ENCODE results near the gene COPS9.

COPS9 gene

DNA sequence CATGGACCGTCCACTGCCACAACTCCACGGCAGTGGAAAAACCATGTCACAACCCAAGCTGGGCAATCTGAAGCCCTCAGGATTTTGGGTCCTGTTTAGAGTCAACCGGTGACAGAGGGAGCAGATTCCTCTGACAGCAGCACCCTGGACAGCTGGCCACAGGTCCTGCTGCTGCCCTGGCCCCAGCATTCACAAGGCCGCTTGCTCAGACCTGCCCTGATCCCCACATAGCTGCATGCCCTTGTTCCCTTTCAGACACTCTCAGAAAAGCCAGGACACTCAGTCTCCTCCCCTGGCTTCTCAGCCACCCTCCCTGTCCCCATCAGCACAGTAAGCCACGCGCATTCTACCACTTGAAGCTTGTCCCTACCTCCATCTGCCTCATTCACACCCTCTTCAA, 1.6 kb downstream of the COPS9 start:
- DNase-seq (ENCODE audit: low spot score): no peak

DNA sequence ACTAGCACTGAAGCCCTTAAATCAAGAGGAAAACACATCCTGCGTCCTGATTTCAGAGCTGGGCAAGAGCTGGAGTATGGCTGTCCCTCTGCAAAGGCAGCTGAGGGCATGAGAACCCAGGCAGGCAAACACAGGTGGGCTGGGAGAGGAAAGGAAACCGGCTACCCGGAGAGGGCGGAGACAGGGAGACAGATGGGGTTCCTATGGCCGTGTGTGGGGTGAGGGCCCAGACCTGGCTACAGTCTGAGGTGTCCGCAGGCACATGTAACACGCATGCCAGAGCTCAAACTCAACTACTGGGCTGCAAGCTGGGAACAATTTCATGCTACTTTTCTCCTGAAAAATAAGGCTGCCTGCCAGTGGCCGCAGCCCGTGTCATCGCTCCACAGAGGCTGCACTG, 2.7 kb downstream of the COPS9 start:
- no peak for DNase-seq (ENCODE audit: low spot score)

DNA sequence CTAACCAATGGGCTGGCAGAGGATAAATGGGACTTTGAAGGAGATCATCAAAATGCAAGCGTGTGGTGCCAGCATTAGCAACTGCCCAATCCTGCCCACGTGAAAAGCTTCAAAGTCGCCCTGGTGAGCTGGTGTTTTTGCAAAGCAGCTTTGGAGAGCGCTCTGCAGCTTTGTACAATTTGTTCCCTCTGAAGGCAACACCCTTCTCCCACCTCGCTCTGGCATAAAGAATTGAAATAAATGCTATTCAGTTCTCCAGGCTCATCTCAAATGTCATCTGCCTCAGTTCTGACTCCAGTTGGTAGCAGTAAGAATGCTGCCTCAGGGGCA, 3.5 kb downstream of the COPS9 start:
- no peak for DNase-seq (ENCODE audit: low spot score)

DNA sequence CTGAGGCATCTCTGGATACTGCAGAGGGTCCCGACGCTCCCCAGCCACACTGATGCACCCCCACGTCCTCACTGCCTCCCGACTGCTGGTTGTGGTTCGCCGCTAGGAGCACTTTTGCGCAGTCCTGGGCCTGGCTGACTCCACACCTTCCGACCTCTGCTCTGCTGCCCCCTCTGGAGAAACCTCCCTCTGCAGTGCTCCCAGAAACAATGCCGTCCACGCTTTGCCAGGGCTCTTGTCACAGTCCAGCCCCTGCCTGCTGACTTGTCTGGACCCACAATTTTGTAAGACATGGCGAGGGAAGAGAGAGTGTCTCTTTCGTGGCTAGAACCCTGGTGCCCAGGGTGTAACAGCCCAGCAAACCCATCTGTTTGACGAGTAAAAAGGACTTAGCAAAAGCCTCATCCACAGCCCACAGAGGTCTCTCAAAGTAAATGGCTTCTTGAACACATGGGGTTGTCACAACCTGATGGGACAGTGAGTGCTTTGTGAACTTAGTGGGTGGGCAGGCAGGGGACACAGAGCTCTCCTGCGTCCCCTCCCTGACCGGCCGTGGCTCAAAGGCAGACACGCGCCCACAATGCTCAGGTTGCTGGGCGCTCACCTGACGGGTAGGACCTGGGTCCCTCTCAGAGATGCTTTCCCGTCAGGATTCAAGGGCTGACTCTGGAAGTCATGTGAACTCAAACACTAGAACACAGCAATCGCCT, 4.0 kb downstream of the COPS9 start:
- no peak for DNase-seq (ENCODE audit: low spot score)

DNA sequence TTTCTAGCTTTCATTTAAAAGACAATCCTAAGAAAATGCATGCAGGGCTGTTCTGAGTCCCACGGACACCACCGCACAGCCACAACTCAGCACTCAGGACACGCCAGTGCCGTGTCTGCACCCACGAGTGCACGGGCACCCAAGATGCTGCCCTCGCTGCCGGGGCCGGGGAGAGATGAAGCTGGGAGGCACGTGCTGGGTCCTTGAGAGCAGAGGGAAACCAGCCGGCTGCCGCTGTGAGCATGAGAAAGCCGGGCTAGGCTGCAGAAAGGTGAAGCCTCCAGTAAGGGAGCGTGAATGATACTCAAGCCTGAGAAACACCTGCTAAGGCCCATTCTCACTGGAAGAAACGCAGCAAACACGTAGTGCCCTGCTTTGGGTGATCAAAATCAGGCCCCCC, 4.8 kb downstream of the COPS9 start:
- DNase-seq (ENCODE audit: low spot score): no peak

DNA sequence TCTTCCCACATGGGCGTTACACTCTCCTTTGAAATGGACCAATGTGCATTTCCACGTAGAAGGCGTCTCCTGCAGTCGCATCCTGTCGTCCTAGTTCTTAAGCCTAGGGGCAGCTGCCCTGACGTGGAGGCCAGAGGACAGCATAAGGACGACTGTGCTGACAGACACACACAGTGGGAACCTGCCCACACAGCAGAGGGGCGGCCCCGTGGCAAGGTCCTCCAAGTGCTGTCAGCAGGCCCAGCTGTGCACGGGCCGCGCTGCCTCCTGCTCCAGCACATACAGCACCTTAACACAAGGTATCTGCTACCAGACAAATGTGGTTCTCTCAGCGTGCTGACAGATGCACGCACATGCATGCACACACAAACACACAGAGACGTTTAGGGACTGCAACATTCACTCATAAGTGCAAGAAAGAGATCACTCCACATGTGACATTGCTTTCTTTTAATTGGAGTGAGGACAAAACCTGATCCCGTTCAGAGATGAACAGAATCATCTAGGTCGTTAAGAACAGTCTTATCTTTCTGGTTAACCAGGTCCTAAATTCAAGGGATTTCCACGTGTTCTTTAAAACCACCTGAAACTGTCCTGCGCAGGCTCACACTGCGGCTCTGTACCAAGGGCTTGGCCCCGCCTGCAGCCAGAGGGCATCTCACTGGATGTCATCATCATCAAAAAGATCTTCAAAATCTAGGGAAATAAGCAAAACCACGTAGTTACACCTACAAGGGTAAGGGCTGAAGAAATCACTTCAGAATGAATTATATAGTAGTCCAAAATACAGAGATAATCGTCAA, 5.5 kb downstream of the COPS9 start:
- DNase-seq (ENCODE audit: low spot score): no peak

DNA sequence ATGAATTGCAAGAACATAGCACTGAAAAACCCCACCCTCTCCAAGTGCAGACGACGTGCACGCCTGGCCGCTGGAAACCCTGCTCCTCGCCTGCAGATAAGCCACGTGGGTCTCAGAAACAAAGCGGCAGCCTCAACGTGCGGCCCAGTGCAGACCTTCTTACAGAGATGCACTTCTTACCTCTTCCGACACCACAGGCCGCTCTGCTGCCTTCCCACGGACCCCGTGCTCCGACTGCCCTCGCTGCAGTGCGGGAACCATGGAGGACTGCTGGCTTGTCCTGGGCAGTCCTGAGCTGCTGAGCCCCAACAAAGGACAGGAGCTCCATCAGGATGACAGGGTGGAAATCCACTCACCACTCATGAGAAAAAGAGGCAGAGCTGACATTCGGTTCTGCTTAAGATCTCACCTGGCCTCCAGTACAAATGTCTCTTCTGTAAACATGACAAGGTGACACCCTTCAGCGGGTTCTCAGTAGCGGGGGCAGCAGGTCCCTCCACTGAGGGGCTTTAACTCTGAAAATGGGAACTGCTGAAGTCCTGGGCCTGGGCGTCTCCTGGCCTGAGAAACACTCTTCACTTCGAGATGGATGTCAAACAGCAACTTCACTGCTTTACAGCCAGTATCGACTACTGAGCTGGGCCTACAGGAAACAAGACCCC, 6.2 kb downstream of the COPS9 start:
- no peak for DNase-seq (ENCODE audit: low spot score)

DNA sequence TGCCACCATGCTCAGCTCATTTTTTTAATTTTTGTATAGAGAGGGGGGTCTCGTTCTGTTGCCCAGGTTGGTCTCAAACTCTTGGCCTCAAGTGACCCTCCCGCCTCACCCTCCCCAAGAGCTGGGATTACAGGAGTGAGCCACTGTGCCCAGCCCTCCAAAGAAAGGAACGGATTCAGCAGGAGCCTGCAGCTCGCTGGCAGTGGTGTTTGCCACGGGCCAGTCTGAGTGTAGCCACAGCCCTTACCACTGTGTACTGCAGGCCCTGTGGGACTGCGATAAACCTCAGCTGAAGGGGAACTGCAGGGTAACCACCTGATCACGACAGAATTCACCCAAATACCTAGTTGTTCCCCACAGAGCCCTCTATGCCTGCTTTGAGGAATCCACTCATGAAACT, 6.8 kb downstream of the COPS9 start:
- DNase-seq (ENCODE audit: low spot score): no peak

DNA sequence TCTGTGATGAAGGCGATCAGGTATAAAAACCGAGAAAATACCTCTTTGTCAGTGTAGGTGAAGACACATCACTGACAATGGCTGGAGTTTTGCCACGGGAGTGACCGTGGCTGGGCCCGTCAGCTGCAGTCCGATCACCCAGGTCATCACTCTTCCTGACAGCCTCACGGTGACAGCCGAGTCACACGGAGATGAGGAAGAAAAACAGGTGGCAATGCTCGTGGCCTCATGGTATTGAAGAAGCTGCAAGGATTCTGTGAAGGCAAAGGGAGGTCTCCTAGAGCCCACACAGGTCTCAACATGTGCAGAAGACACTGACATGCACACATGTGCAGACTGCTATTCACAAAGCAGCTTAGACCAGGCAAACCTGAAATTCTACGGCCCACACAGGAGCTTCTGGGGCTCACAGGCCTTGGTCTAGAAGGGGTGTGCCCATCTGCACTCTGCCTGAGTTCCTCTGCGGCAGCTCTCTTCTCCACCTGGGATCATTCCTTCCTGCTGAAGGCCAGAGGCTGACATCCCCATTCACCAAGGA, 7.4 kb downstream of the COPS9 start:
- no peak for DNase-seq (ENCODE audit: low spot score)

DNA sequence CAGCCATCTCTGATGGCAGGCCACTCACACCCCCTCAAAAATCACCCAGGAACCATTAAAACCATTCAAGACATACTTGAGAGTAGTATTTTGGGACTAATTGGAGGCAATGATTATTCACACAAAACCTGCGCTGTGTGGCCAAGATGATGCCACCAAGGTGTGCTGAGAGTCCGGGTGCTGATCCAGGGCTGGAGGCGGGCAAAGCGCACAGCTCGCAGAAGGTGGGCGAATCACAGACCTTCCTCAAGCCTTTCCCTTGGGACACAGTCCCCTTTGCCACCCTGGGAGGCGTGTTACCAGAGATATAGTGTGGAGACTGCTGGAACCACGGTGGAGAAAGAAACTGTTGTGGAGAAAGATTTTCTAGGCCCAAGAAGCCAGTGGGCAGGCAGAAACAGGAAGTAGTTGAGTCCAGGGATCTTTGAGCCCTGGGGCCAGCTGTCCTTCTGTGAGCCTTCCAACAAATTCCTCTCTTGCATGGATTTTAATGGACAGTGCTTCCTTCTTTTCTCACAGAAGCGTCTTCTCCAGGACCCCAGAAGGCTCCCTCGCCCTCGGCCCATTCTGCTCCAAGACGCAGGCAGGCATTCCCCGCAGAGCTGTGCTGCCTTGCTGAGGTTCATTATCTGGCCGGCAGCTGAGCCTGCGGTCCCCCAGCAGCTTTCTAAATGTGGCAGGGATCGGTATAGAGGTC, 8.0 kb downstream of the COPS9 start:
- no peak for DNase-seq (ENCODE audit: low spot score)

DNA sequence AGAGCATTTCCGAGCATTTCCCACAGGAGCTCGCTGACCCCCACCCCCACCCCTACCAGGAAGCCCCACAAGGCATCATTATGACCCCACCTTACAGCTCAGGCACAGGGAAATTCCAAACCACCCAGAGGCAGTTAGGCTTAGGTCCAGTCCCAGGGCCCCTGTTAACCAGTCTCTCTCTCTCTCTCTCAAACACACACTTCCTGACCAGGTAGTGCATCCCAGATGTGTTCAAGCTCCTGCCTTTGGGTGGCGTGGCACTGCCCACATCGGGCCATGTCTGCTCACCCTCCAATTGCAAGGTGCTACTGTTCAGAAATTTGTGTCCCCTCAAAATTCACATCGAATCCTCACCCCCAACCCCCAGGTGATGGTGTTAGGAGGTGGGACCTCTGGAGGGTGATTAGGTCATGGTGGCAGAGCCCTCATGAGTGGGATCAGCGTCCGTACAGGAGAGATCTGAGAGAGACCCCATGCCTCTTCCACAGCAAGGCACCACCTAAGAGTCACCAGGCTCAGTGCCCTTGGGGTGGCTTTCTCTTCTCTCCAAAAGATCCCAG, 8.8 kb downstream of the COPS9 start:
- DNase-seq (ENCODE audit: low spot score): no peak

DNA sequence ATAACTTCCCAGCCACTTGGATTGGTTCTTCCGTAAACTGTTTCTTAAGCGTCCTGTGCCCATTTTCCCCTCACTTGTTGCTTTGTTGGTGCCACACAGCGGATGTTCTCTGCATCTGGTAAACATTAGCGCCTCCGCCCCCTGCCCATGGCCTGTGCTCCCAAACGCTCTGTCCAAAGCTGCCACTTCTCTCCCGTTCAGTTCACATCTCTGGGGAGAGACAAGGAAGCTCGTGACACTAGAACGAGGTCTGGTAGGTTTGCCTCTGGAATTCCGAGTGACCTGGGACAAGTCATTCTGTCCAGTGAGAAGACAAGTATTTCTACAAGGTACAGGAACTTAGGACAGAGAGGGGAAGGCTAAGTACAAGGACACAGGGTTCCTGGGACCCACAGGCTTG, 9.4 kb downstream of the COPS9 start:
- DNase-seq (ENCODE audit: low spot score): no peak

DNA sequence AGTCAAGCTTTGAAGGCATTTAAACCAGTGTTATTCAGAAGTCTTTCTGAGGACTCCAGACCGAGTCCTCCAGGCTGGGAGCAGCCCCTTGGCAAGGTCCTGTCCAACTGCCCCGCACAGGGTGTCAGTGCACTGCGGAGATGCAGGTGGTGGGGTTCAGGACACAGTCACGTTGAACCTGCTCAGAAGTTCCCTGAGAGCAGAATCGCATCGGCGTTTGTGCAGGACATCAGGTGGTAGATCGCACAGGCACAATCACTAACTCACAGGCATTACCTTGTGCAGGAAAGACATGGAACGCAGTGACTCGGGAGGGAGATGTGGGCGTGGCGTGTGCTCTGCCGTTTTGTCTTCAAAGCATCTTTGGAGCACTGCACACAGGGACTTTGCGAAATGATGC, 10.4 kb downstream of the COPS9 start:
- DNase-seq (ENCODE audit: low spot score): no peak

DNA sequence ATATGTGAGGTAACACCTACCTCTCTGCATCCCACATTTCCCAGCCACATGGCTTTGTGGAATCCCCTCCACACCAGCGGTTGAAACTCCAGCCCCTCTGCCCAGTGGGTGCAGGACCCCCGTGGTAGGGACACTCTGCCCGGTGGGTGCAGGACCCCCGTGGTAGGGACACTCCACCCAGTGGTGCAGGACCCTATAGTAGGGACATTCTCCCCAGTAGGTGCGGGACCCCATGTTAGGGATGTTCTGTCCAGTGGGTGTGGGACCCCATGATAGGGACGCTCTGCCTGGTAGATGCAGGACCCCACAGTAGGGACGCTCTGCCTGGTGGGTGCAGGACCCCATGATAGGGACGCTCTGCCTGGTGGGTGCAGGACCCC, 11.5 kb downstream of the COPS9 start:
- no peak for DNase-seq (ENCODE audit: low spot score)

DNA sequence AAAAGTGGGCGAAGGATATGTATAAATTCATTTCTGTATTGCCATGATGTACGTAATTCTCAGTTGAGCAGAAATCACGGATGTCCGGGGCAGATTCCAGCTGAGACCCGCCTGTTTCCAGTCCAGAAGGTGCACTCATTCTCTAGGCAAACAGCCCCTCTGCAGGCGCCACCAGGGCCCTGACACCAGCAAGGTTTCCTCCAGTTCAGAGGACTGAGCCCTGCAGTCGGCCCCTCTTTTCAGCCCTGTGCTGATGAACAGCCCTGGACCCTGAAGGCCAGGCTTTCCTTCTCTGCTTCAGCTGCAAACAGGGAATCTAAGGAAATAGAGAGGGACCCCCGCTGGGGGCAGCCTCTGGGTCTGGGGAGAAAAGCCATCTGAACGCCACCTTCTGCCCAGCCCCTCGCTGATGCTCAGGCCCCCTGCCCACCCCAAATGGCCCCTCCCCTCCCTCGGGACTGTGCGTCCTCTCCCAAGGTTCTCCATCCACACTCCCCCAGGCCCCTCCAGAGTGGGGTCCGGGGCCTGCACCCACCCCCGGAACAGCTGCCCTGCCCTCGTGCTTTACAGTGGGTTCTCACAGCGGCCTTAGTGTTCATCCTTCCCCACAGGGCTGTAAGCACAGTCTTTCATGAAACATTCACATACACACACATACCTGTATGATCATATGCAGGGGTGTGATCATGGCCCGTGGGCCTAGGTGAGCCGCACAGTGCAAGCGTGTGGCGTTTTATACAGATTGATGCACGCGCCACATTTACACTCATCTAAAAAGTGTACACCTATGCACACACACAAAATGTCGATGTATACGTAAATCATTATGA, 12.1 kb downstream of the COPS9 start:
- no peak for DNase-seq (ENCODE audit: low spot score)

DNA sequence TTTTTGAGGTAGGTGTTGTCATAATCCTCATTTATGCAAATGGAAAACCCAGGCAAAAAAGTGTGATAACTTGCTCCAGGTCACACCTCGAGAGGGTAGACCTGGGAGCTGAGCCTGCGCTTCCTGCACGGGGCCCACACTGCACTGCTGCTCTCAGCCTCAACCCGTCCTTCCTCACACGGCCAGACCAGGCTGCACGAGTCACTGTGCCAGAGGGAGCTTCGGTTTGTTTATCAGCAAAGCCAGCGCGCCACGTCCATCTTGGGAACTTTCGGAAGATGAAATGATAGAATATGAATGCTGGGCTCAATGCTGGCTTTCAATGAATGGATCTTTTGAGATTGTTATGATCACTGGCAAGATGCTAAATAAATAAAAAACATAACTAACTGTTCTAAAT, 14.4 kb downstream of the COPS9 start:
- DNase-seq (ENCODE audit: low spot score): no peak

DNA sequence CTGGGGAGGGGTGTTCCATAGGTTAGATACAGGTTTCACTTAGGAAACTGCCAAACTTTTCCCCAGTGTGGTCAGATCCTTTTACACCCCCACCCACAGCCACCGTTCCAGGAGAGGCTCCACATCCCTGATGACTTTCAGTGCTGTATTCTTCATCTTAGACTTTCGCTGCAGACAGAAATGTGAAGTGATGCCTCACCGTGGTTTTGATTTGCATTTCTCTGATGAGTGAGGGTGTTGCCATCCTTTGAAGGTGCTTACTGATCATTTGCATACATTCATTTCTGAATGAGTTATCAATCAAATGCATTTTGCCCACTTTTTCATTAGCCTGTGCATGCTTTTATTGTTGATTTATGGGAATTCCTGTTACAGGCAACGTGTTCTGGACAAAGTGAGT, 14.9 kb downstream of the COPS9 start:
- DNase-seq (ENCODE audit: low spot score): no peak

DNA sequence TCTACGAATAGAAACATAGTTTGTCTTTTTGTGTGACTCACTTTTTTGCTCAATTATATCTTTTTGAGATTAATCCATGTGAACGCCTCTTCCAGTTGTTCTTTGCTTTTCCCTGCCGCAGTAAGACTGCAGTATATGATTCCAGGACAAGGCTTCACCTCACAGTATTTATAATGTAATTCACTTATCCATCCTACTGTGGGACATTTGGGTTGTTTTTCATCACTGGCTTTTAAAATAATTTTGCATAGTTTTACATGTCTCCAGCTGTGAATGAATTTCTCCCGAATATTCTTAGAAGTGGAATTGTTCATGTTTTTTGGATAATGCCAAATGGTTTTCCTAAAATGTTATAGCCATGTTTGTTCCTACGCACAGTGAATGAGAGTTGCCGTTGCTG, 21.9 kb downstream of the COPS9 start:
- DNase-seq (ENCODE audit: low spot score): no peak

DNA sequence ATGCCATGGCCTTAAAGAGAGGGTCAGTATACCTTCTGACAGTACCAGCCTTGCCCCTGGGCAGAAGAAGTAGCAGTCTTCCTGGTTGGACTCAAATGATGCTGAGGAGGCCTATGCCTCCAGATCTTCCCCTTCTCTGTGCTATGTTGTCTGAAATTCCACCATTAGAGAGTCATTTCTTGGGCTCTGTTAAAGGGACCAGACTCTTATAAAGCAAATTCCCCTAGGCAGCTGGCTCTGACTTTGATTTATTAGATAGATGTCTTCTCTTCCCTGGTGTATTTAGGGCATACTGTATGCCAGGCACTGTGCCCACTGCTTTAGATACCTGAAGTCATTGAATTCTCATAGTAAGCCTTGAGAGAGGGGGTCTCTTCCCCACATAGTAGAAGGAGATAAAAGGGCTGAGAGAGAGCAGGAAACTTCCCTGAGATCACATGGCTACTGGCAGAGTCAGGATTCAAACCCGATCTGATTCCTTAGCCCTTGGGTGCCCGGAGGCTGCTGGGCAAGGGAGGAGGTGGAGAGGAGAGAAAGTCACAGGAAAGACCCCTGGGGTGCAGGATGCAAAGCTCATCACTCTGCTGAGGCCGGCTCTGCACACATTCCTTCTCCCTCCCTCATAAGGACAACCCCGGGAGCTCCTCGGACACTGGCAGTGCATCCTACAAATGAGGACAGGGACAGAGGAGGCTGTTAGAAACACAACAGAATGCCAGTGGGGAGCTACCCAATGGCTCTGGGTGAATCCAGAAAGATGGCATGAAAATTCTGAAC, 23.0 kb downstream of the COPS9 start:
- DNase-seq (ENCODE audit: low spot score): no peak

DNA sequence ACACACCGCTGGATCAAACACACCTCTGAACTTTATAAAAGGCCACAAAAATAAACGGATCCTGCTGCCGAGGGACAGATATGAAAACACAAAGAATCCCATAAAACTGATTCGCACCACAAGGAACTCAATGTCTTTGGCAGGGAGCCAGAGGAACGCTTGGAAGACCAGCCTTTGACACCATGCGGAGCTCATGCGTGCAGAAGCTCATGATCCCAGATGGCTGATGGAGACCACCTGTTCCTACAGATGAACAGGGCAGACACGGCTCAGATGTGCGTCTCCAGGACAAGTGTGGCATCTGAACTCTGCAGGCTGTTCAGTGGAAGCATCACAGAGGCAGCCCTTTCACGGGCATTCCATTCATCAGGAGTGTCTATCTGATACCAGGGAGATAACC, 24.9 kb downstream of the COPS9 start:
- DNase-seq (ENCODE audit: low spot score): no peak

DNA sequence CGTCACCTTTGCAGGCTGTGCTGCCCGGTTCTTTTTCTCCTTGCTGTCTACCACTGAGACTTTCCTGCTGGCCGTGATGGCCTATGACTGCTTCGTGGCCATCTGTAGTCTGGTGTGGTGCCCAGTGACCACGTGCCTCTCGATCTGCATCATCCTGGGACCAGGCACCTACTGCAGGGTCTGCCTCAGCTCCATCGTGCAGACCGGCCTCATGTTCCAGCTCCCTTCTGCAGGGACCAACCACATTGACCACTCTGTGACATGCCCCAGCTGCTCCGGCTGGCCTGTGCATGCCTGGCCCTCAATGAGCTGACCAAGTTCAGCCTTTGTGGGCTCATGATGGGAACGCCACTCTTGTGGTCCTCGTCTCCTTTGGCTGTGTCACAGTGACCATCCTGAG, 26.7 kb downstream of the COPS9 start:
- DNase-seq (ENCODE audit: low spot score): no peak

Data from NAMALWA (cell line).